Esophagus squamous epithelium (tissue), 5 donors: Measurements from ENCODE around the gene IPO8. TPM values are rescaled to one million over a fixed set of nuclear protein-coding genes. Genes with fewer than 3 reads are reported as not detected.

Source experiments
- DNase-seq: peaks from one replicate; lab custom pipeline; 2025; lab: John Stamatoyannopoulos, UW
- H3K27ac ChIP-seq, 4 donors: fragments of 200-600 bp; sonication (generic); one replicate each; pipeline ENCODE4 v1.5.1; 2016 to 2019; ENCODE audit warnings: mild to moderate bottlenecking in 1 of 4
- H3K27me3 ChIP-seq, 4 donors: fragments of 200-600 bp; sonication (generic); 1 replicate in 3 of 4; 2 replicates in 1 of 4; pipeline versions ENCODE4 v1.5.1 to v1.6.0; 2017 to 2021; ENCODE audit warnings: antibody characterized with exemption in 1 of 4
- H3K36me3 ChIP-seq, 3 donors: fragments of 200-600 bp; sonication (generic); one replicate each; pipeline ENCODE4 v1.5.1; 2016 to 2019
- H3K4me1 ChIP-seq, 3 donors: fragments of 200-600 bp; sonication (generic); one replicate each; pipeline ENCODE4 v1.5.1; 2017 to 2019
- H3K4me3 ChIP-seq, 4 donors: fragments of 200-600 bp; sonication (generic); 1 replicate in 3 of 4; 2 replicates in 1 of 4; pipeline ENCODE4 v1.5.1; 2016 to 2019; ENCODE audit warnings: mild to moderate bottlenecking in 2 of 4, moderate library complexity in 1 of 4
- H3K9me3 ChIP-seq, 3 donors: fragments of 200-600 bp; sonication (generic); one replicate each; pipeline ENCODE4 v1.5.1; 2016 to 2019
- POLR2A ChIP-seq, 4 donors: fragments of 450-650 bp; IDR thresholded peaks; one replicate each; pipeline ENCODE4 v1.6.1; 2017; ENCODE audit warnings: antibody characterized with exemption in 4 of 4, mild to moderate bottlenecking in 4 of 4, moderate library complexity in 3 of 4
- WGBS, 2 donors: methylation state at CpG; one replicate each; pipeline ENCODE4 v1.1.5; 2018; 5-methylcytosine and 5-hydroxymethylcytosine counted together
- intact Hi-C: fragments of 100-400 bp; cut with DNase I; formaldehyde crosslinking; loops from one replicate; pipeline ENCODE4 v1.15.0; 2022
- total RNA-seq, 4 donors: library from RNA; depleted of rRNA; stranded (reverse); fragments of >200 nt; gene quantifications; one replicate each; pipeline ENCODE4 v1.1.0, GENCODE V29; 2016
- TF ChIP-seq, protein P1 (sequence below), 6 experiments: fragments of 450-650 bp in 4 of 6; fragments of 200-600 bp in 2 of 6; sonication (generic) in 2 of 6; IDR thresholded peaks; one replicate each; pipeline ENCODE4 v1.5.1; 2016 to 2019; ENCODE audit warnings: antibody characterized with exemption in 6 of 6, mild to moderate bottlenecking in 4 of 6, moderate library complexity in 4 of 6
- donor health status: DM: yes; HTN: yes; CAD: no.

IPO8 gene
- total RNA-seq, 4 donors from 2014 or later: 18.0 to 31.9 (median 29.0) TPM

GRCh38 chr12:30730011-30730410 lies 34.3 kb upstream of the IPO8 start:
- DNase-seq: no peak
- Histone ChIP-seq H3K4me3 (no peak overlapping the region), H3K27me3 (no peaks in the 10 kb centered on the region), H3K36me3 (peaks cover 0 to 51% (median 0%) of the 10 kb centered on the region in 3 donors), H3K27ac (no peak overlapping the region), H3K4me1 (peaks cover 0 to 7% (median 0%) of the 10 kb centered on the region in 3 donors), H3K9me3 (no peaks in the 10 kb centered on the region)
- intact Hi-C loops: no loop called here
- TF ChIP-seq, protein P1, sequence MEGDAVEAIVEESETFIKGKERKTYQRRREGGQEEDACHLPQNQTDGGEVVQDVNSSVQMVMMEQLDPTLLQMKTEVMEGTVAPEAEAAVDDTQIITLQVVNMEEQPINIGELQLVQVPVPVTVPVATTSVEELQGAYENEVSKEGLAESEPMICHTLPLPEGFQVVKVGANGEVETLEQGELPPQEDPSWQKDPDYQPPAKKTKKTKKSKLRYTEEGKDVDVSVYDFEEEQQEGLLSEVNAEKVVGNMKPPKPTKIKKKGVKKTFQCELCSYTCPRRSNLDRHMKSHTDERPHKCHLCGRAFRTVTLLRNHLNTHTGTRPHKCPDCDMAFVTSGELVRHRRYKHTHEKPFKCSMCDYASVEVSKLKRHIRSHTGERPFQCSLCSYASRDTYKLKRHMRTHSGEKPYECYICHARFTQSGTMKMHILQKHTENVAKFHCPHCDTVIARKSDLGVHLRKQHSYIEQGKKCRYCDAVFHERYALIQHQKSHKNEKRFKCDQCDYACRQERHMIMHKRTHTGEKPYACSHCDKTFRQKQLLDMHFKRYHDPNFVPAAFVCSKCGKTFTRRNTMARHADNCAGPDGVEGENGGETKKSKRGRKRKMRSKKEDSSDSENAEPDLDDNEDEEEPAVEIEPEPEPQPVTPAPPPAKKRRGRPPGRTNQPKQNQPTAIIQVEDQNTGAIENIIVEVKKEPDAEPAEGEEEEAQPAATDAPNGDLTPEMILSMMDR (IDR thresholded peaks at IDR 0.05): no peak
- TF ChIP-seq POLR2A (IDR thresholded peaks at IDR 0.05): no peak
- 83 to 88% methylated on average over 2 of the region's 2 CpGs for WGBS, 2 donors

- H3K27me3 ChIP-seq: no peaks in the 10 kb centered on the region
- no peak for DNase-seq
- H3K36me3 ChIP-seq: peaks cover 0 to 53% (median 0%) of the 10 kb centered on the region in 3 donors
- no peak overlapping the region for H3K27ac ChIP-seq
- no peaks in the 10 kb centered on the region for H3K9me3 ChIP-seq
- no peak overlapping the region for H3K4me3 ChIP-seq
- no peak for TF ChIP-seq POLR2A (IDR thresholded peaks at IDR 0.05)
- TF ChIP-seq, protein P1 (IDR thresholded peaks at IDR 0.05): no peak
- 93 to 96% methylated on average over 4 of the region's 4 CpGs for WGBS, 2 donors
- H3K4me1 ChIP-seq: peaks cover 0 to 7% (median 0%) of the 10 kb centered on the region in 3 donors
- intact Hi-C loops: no loop called here
Measured at GRCh38 chr12:30729547-30729946, 33.9 kb upstream of the IPO8 start.

- Histone ChIP-seq H3K27me3 (no peaks in the 10 kb centered on the region), H3K36me3 (peaks cover 0 to 68% (median 0%) of the 10 kb centered on the region in 3 donors), H3K9me3 (no peaks in the 10 kb centered on the region), H3K4me3 (no peak overlapping the region), H3K4me1 (peaks cover 0 to 7% (median 0%) of the 10 kb centered on the region in 3 donors), H3K27ac (no peak overlapping the region)
- DNase-seq: no peak
- TF ChIP-seq, protein P1 (IDR thresholded peaks at IDR 0.05): no peak
- TF ChIP-seq POLR2A (IDR thresholded peaks at IDR 0.05): no peak
- intact Hi-C loops: no loop called here
- WGBS, 2 donors: 96 to 100% methylated on average over 1 of the region's 1 CpG
Measured at GRCh38 chr12:30726647-30727046, 31.0 kb upstream of the IPO8 start.

- Histone ChIP-seq H3K9me3 (no peaks in the 10 kb centered on the region), H3K27me3 (no peaks in the 10 kb centered on the region), H3K4me3 (no peak overlapping the region), H3K27ac (no peak overlapping the region), H3K36me3 (peaks cover 0 to 73% (median 0%) of the 10 kb centered on the region in 3 donors), H3K4me1 (peaks cover 0 to 7% (median 0%) of the 10 kb centered on the region in 3 donors)
- 22 to 27% methylated on average over 1 of the region's 1 CpG for WGBS, 2 donors
- no peak for TF ChIP-seq POLR2A (IDR thresholded peaks at IDR 0.05)
- TF ChIP-seq, protein P1 (IDR thresholded peaks at IDR 0.05): no peak
- no peak for DNase-seq
- intact Hi-C loops: no loop called here
Measured at GRCh38 chr12:30725739-30726138, 30.1 kb upstream of the IPO8 start.

GRCh38 chr12:30719060-30719459 lies 23.4 kb upstream of the IPO8 start:
- WGBS, 2 donors: 50% methylated on average over 1 of the region's 1 CpG; no CpG with 5 or more reads in 1 of the 2 donors
- Histone ChIP-seq H3K27ac (no peak overlapping the region), H3K9me3 (no peaks in the 10 kb centered on the region), H3K27me3 (no peaks in the 10 kb centered on the region), H3K4me1 (peaks cover 0 to 4% (median 0%) of the 10 kb centered on the region in 3 donors), H3K4me3 (no peak overlapping the region), H3K36me3 (peaks cover 0 to 93% (median 0%) of the 10 kb centered on the region in 3 donors)
- no peak for DNase-seq
- intact Hi-C loops: no loop called here
- TF ChIP-seq POLR2A (IDR thresholded peaks at IDR 0.05): no peak
- TF ChIP-seq, protein P1 (IDR thresholded peaks at IDR 0.05): no peak
